Pancreas (tissue), 10 donors: ENCODE data around the gene ACIN1. TPM values are rescaled to one million over a fixed set of nuclear protein-coding genes. Genes with fewer than 3 reads are reported as not detected.

Experiments
- ATAC-seq, 4 donors: fragments of 200-7000 bp; cut with Tn5 transposase; one replicate each; pipeline versions ENCODE4 v1.8.0 to v1.9.1; 2020; ENCODE audit warnings: mild to moderate bottlenecking in 4 of 4, moderate library complexity in 4 of 4
- DNase-seq, 6 donors: peaks; one replicate each; pipeline ENCODE4 v3.0.0-alpha.2; 2020
- FAIRE-seq: peaks from 2 replicates; lab custom pipeline; 2012; peaks lifted over from hg19 to GRCh38; lab: Jason Lieb, UNC
- H3K27ac ChIP-seq, 4 donors: fragments of 200-600 bp; sonication (generic); 1 replicate in 3 of 4; 2 replicates in 1 of 4; pipeline versions ENCODE4 v1.5.0 to v1.8.0; 2020
- H3K27me3 ChIP-seq, 4 donors: fragments of 200-600 bp; one replicate each; pipeline ENCODE4 v1.8.0; 2021
- H3K36me3 ChIP-seq, 3 donors: fragments of 200-600 bp; sonication (generic) in 1 of 3; one replicate each; pipeline versions ENCODE4 v1.5.0 to v1.8.0; 2020 to 2021
- H3K4me1 ChIP-seq, 3 donors: fragments of 200-600 bp; one replicate each; pipeline ENCODE4 v1.8.0; 2021
- H3K4me3 ChIP-seq, 4 donors: fragments of 200-600 bp; sonication (generic) in 2 of 4; one replicate each; pipeline versions ENCODE4 v1.5.0 to v1.8.0; 2020 to 2021
- H3K9me3 ChIP-seq, 4 donors: fragments of 200-600 bp; one replicate each; pipeline ENCODE4 v1.8.0; 2021
- CTCF ChIP-seq, 4 donors: fragments of 200-600 bp; sonication (generic) in 3 of 4; IDR thresholded peaks; one replicate each; pipeline versions ENCODE4 v1.5.0 to v1.8.0; 2021; ENCODE audit warnings: antibody characterized with exemption in 4 of 4
- WGBS, 2 donors: extraction: QIAGEN DNeasy Blood & Tissue Kit; methylation state at CpG; one replicate each; pipeline ENCODE4 v1.1.7; 2013; 5-methylcytosine and 5-hydroxymethylcytosine counted together
- intact Hi-C, 3 donors: fragments of 100-400 bp; cut with DNase I; formaldehyde crosslinking; loops; one replicate each; pipeline versions ENCODE4 v1.11.1 to v1.14.2; 2022
- polyA plus RNA-seq, 2 donors: library from polyadenylated mRNA; stranded (reverse); fragments of 200-250 nt; gene quantifications; one replicate each; pipeline ENCODE4 v1.2.3, GENCODE V29; 2013
- total RNA-seq, 6 donors: library from RNA; stranded (reverse); fragmentation: NEBNext Ultra II Directional in 4 of 6; extraction: Animal tissue kit (Norgen Biotek cat#: 25700) in 4 of 6; gene quantifications; one replicate each; pipeline versions ENCODE4 v1.2.1 to v1.2.4, GENCODE V29; 2021 to 2023
- donor health status: healthy with polysubstance abuse.
- donor health status: DM: no; HTN: no; CAD: no; lungs with moderate emphysema.
- donor health status: DM: no; HTN: no; CAD: no.
- donor health status: control.
- donor health status: control.
- donor health status: Bipolar disorder and iron deficiency.
- donor health status: DM: yes; HTN: yes; CAD: no.
- donor health status: DM: no; HTN: no; CAD: no.
- donor health status: DM: no; HTN: no; CAD: no.
- donor health status: DM: yes; HTN: yes; CAD: no.

The ACIN1 gene
- total and polyA plus RNA-seq, 8 donors = 43.1 to 152 (median 62.4) TPM

- Histone ChIP-seq H3K9me3 (no peaks in the 10 kb centered on the region), H3K27me3 (no peaks in the 10 kb centered on the region), H3K4me1 (peaks cover 0 to 7% (median 5%) of the 10 kb centered on the region in 3 donors), H3K36me3 (peaks cover 0 to 7% (median 3%) of the 10 kb centered on the region in 3 donors), H3K4me3 (peak within 1 kb of the TSS; percentile 49 to 82 (median 60)), H3K27ac (peak within 1 kb of the TSS; percentile 61 to 87 (median 78))
- DNase-seq = peak; percentile 82 to 92 (median 91)
- intact Hi-C loops = no loop called here
- FAIRE-seq = no peak
- TF ChIP-seq CTCF (IDR thresholded peaks at IDR 0.05) = no peak
- ATAC-seq = peak; percentile 98 to 99 (median 98)
- 0% methylated on average over 36 of the region's 36 CpGs for WGBS, 2 donors
Observed at GRCh38 chr14:23034498-23035302, 60.2 kb downstream of the ACIN1 start, which contains the start of gene PSMB5. TSS of gene PSMB5 (minus strand) at chr14:23034900. CDS start at chr14:23034881, 19 bp downstream.

DNA sequence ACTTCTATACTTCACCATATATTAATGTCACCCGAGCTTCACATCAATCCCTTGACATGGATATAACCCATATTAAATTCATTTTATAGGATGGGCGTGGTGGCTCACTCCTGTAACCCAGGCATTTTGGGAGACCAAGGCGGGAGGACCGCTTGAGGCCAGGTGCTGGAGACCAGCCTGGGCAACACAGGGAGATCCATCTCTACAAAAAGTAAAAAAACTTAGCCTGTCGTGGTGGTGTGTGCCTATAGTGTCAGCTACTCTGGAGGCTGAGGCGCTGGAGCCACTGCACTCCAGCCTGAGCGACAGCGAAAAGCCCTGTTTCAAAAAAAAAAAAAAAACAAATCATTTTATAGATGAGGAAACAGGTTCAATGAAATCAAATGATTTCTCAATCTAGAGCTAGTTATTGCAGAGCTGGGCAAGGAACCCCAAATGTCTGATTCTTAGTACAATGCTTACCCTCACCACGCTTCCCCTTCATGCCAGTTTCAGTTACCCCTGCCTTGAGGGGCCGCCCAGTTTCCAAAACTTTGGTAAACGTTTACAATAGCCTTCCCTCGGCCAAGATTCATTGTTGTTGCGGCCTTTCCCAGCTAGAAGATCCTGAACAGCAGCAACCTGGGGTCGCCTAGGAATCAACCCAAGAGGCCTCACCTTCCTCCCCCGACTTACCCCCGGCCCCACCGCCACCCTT, 61.0 kb downstream of the ACIN1 start:
- H3K4me3 ChIP-seq = peak overlapping the region; percentile 49 to 82 (median 60)
- peaks cover 0 to 7% (median 5%) of the 10 kb centered on the region in 3 donors for H3K4me1 ChIP-seq
- H3K36me3 ChIP-seq = peaks cover 0 to 7% (median 3%) of the 10 kb centered on the region in 3 donors
- ATAC-seq (no peak), FAIRE-seq (no peak), DNase-seq (peak in 1 of 6 donors; percentile 12)
- no peak for TF ChIP-seq CTCF (IDR thresholded peaks at IDR 0.05)
- no peaks in the 10 kb centered on the region for H3K27me3 ChIP-seq
- no peaks in the 10 kb centered on the region for H3K9me3 ChIP-seq
- WGBS, 2 donors = 33% methylated on average over 17 of the region's 17 CpGs
- intact Hi-C loops = no loop called here
- H3K27ac ChIP-seq = peak overlapping the region; percentile 61 to 87 (median 78)

GRCh38 chr14:23033251-23033727, 61.6 kb downstream of the ACIN1 start:
- no peak overlapping the region for H3K27ac ChIP-seq
- H3K27me3 ChIP-seq = no peaks in the 10 kb centered on the region
- intact Hi-C loops = no loop called here
- DNase-seq (peak in 1 of 6 donors; percentile 24), ATAC-seq (no peak), FAIRE-seq (no peak)
- peak overlapping the region in 1 of 4 donors; percentile 82 for H3K4me3 ChIP-seq
- peaks cover 0 to 7% (median 5%) of the 10 kb centered on the region in 3 donors for H3K4me1 ChIP-seq
- WGBS, 2 donors = 90 to 92% methylated on average over 10 of the region's 10 CpGs
- peaks cover 0 to 7% (median 3%) of the 10 kb centered on the region in 3 donors for H3K36me3 ChIP-seq
- TF ChIP-seq CTCF (IDR thresholded peaks at IDR 0.05) = no peak
- no peaks in the 10 kb centered on the region for H3K9me3 ChIP-seq

- Histone ChIP-seq H3K27me3 (no peaks in the 10 kb centered on the region), H3K9me3 (no peaks in the 10 kb centered on the region), H3K36me3 (peaks cover 0 to 12% (median 4%) of the 10 kb centered on the region in 3 donors), H3K4me1 (peaks cover 0 to 7% (median 5%) of the 10 kb centered on the region in 3 donors), H3K4me3 (no peak overlapping the region), H3K27ac (no peak overlapping the region)
- ATAC-seq = no peak
- 93 to 98% methylated on average over 4 of the region's 4 CpGs for WGBS, 2 donors
- TF ChIP-seq CTCF (IDR thresholded peaks at IDR 0.05) = no peak
- FAIRE-seq = no peak
- intact Hi-C loops = no loop called here
- no peak for DNase-seq
Observed at GRCh38 chr14:23030936-23031335, 64.0 kb downstream of the ACIN1 start.
